ENCODE data around the gene NR5A2. TPM values are rescaled to one million over a fixed set of nuclear protein-coding genes. Genes with fewer than 3 reads are reported as not detected.

NR5A2 gene
- polyA plus RNA-seq, 1 donor (not counting 4 experiments of a cell fraction or from before 2014, with no cell fraction given) = 0.05 TPM

GRCh38 chr1:200147094-200147493, 119.6 kb downstream of the NR5A2 start:
- no peaks in the 10 kb centered on the region for H3K9me1 ChIP-seq (ENCODE audit: control insufficient read depth, extremely low read depth, insufficient read depth, low read length)
- H2AFZ ChIP-seq (ENCODE audit: control insufficient read depth, low read length) = no peak overlapping the region
- dilution Hi-C loops (cut with MboI; ENCODE audit: extremely low pct_ligation_motif_present, low sequenced_read_pairs) = no loop called here
- no peak overlapping the region for H3K4me3 ChIP-seq (ENCODE audit: control insufficient read depth in 2 of 3, extremely low read depth in 1 of 3, insufficient read depth in 2 of 3, low read depth in 1 of 3, low read length in 3 of 3)
- no peak overlapping the region for H3K27ac ChIP-seq (ENCODE audit: control insufficient read depth, insufficient read depth, low read length)
- H3K4me2 ChIP-seq (ENCODE audit: control insufficient read depth, extremely low read depth, insufficient read depth, low read depth, low read length) = no peak overlapping the region
- H3K4me1 ChIP-seq (ENCODE audit: control insufficient read depth, extremely low read depth, insufficient read depth, low read length) = peaks cover 11% of the 10 kb centered on the region
- H3K79me2 ChIP-seq (ENCODE audit: control insufficient read depth, insufficient read depth, low read length) = no peaks in the 10 kb centered on the region
- TF ChIP-seq, protein P1, sequence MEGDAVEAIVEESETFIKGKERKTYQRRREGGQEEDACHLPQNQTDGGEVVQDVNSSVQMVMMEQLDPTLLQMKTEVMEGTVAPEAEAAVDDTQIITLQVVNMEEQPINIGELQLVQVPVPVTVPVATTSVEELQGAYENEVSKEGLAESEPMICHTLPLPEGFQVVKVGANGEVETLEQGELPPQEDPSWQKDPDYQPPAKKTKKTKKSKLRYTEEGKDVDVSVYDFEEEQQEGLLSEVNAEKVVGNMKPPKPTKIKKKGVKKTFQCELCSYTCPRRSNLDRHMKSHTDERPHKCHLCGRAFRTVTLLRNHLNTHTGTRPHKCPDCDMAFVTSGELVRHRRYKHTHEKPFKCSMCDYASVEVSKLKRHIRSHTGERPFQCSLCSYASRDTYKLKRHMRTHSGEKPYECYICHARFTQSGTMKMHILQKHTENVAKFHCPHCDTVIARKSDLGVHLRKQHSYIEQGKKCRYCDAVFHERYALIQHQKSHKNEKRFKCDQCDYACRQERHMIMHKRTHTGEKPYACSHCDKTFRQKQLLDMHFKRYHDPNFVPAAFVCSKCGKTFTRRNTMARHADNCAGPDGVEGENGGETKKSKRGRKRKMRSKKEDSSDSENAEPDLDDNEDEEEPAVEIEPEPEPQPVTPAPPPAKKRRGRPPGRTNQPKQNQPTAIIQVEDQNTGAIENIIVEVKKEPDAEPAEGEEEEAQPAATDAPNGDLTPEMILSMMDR (optimal IDR thresholded peaks at IDR 0.05 in 1 of 3, IDR thresholded peaks at IDR 0.05 in 1 of 3, conservative IDR thresholded peaks at IDR 0.05 in 1 of 3; ENCODE audit: extremely low read depth in 1 of 3, insufficient read depth in 2 of 3, low read length in 3 of 3) = no peak
- no peak for TF ChIP-seq EZH2 (IDR thresholded peaks at IDR 0.05; ENCODE audit: low read length)
- H4K20me1 ChIP-seq (ENCODE audit: control insufficient read depth, extremely low read depth, insufficient read depth, low read length) = no peaks in the 10 kb centered on the region
- no peak for FAIRE-seq
- no peak for DNase-seq (ENCODE audit: low read depth, low spot score)
- H3K9ac ChIP-seq (ENCODE audit: control insufficient read depth, extremely low read depth, insufficient read depth, low read length) = no peak overlapping the region
- H3K9me3 ChIP-seq (ENCODE audit: control insufficient read depth, low read depth, low read length) = no peaks in the 10 kb centered on the region
- H3K36me3 ChIP-seq (ENCODE audit: control insufficient read depth in 2 of 2, extremely low read depth in 1 of 2, insufficient read depth in 2 of 2, low read length in 2 of 2) = no peaks in the 10 kb centered on the region
- H3K27me3 ChIP-seq (ENCODE audit: control insufficient read depth, extremely low read depth, insufficient read depth, low read length) = no peaks in the 10 kb centered on the region

GRCh38 chr1:200147742-200148141, 120.2 kb downstream of the NR5A2 start:
- dilution Hi-C loops (cut with MboI; ENCODE audit: extremely low pct_ligation_motif_present, low sequenced_read_pairs) = no loop called here
- H3K4me3 ChIP-seq (ENCODE audit: control insufficient read depth in 2 of 3, extremely low read depth in 1 of 3, insufficient read depth in 2 of 3, low read depth in 1 of 3, low read length in 3 of 3) = no peak overlapping the region
- TF ChIP-seq, protein P1 (optimal IDR thresholded peaks at IDR 0.05 in 1 of 3, IDR thresholded peaks at IDR 0.05 in 1 of 3, conservative IDR thresholded peaks at IDR 0.05 in 1 of 3; ENCODE audit: extremely low read depth in 1 of 3, insufficient read depth in 2 of 3, low read length in 3 of 3) = no peak
- TF ChIP-seq EZH2 (IDR thresholded peaks at IDR 0.05; ENCODE audit: low read length) = no peak
- H3K4me2 ChIP-seq (ENCODE audit: control insufficient read depth, extremely low read depth, insufficient read depth, low read depth, low read length) = no peak overlapping the region
- no peaks in the 10 kb centered on the region for H3K36me3 ChIP-seq (ENCODE audit: control insufficient read depth in 2 of 2, extremely low read depth in 1 of 2, insufficient read depth in 2 of 2, low read length in 2 of 2)
- H3K9ac ChIP-seq (ENCODE audit: control insufficient read depth, extremely low read depth, insufficient read depth, low read length) = no peak overlapping the region
- H3K27ac ChIP-seq (ENCODE audit: control insufficient read depth, insufficient read depth, low read length) = no peak overlapping the region
- no peaks in the 10 kb centered on the region for H3K79me2 ChIP-seq (ENCODE audit: control insufficient read depth, insufficient read depth, low read length)
- H3K9me1 ChIP-seq (ENCODE audit: control insufficient read depth, extremely low read depth, insufficient read depth, low read length) = no peaks in the 10 kb centered on the region
- no peaks in the 10 kb centered on the region for H3K9me3 ChIP-seq (ENCODE audit: control insufficient read depth, low read depth, low read length)
- DNase-seq (ENCODE audit: low read depth, low spot score) = no peak
- H4K20me1 ChIP-seq (ENCODE audit: control insufficient read depth, extremely low read depth, insufficient read depth, low read length) = no peaks in the 10 kb centered on the region
- H3K27me3 ChIP-seq (ENCODE audit: control insufficient read depth, extremely low read depth, insufficient read depth, low read length) = no peaks in the 10 kb centered on the region
- no peak for FAIRE-seq
- no peak overlapping the region for H2AFZ ChIP-seq (ENCODE audit: control insufficient read depth, low read length)
- H3K4me1 ChIP-seq (ENCODE audit: control insufficient read depth, extremely low read depth, insufficient read depth, low read length) = peaks cover 11% of the 10 kb centered on the region

All from keratinocyte (primary cell).